GM12864 (cell line): ENCODE measurements around the gene SIX5.
A peak's percentile ranks its signal among the peaks of the same experiment; 100 is the strongest.

Source experiments
- DNase-seq: peaks from one replicate; pipeline ENCODE4 v3.0.0-alpha.2; 2011; ENCODE audit warnings: low read depth
- H3K4me3 ChIP-seq: 2 replicates; pipeline ENCODE4 v1.5.1; 2011; ENCODE audit warnings: mild to moderate bottlenecking, low read depth, low read length, control low read depth
- TF ChIP-seq, protein P1 (sequence below): IDR thresholded peaks from 2 replicates; pipeline ENCODE4 v1.5.1; 2011; ENCODE audit warnings: low read depth, mild to moderate bottlenecking, moderate library complexity, low read length, control low read depth, inconsistent platforms; ENCODE audit errors: missing control alignments

Gene SIX5

GRCh38 chr19:45717131-45717982 lies 51.7 kb downstream of the SIX5 start:
- peak; percentile 99 for DNase-seq
- H3K4me3 ChIP-seq = peak overlapping the region; percentile 76
- TF ChIP-seq, protein P1, sequence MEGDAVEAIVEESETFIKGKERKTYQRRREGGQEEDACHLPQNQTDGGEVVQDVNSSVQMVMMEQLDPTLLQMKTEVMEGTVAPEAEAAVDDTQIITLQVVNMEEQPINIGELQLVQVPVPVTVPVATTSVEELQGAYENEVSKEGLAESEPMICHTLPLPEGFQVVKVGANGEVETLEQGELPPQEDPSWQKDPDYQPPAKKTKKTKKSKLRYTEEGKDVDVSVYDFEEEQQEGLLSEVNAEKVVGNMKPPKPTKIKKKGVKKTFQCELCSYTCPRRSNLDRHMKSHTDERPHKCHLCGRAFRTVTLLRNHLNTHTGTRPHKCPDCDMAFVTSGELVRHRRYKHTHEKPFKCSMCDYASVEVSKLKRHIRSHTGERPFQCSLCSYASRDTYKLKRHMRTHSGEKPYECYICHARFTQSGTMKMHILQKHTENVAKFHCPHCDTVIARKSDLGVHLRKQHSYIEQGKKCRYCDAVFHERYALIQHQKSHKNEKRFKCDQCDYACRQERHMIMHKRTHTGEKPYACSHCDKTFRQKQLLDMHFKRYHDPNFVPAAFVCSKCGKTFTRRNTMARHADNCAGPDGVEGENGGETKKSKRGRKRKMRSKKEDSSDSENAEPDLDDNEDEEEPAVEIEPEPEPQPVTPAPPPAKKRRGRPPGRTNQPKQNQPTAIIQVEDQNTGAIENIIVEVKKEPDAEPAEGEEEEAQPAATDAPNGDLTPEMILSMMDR = no peak

GRCh38 chr19:45716359-45717130 lies 52.5 kb downstream of the SIX5 start:
- peak overlapping the region; percentile 76 for H3K4me3 ChIP-seq
- TF ChIP-seq, protein P1 = no peak
- DNase-seq = no peak

- TF ChIP-seq, protein P1 = no peak
- H3K4me3 ChIP-seq = no peak overlapping the region
- no peak for DNase-seq
Measured at GRCh38 chr19:45715139-45715538, 53.9 kb downstream of the SIX5 start.
